GM23248 (cell line): ENCODE measurements around the gene SEC23B.
"Not testable (repeated sequence)": the region's sequence is repeated elsewhere in the genome, so short reads cannot be mapped to it uniquely, and the experiment has no call there.

Experiments
- EZH2 ChIP-seq: fragments of 200-600 bp; sonication (generic); IDR thresholded peaks from 2 replicates; pipeline ENCODE4 v1.6.1; 2018; ENCODE audit warnings: antibody characterized with exemption, mild to moderate bottlenecking; ENCODE audit not compliant: insufficient read depth, poor library complexity, severe bottlenecking
- EZH2phosphoT487 ChIP-seq: fragments of 200-600 bp; sonication (generic); IDR thresholded peaks from 2 replicates; pipeline ENCODE4 v1.6.1; 2018; ENCODE audit warnings: antibody characterized with exemption, moderate library complexity, mild to moderate bottlenecking, low read depth; ENCODE audit not compliant: insufficient read depth

- TF ChIP-seq EZH2, EZH2phosphoT487: not testable (repeated sequence)
These were observed 14.3 kb downstream of the SEC23B start for GRCh38 chr20:18522066-18522465.
